ENCODE measurements around the gene SLC6A8. TPM values are rescaled to one million over a fixed set of nuclear protein-coding genes. Genes with fewer than 3 reads are reported as not detected.

The SLC6A8 gene
- total RNA-seq, 1 experiment from 2014 or later, result 27.4 TPM

GRCh38 chrX:153644356-153645125, 43.2 kb upstream of the SLC6A8 start:
- DNase-seq, result no peak
- Mint-ChIP-seq H3K27ac (ENCODE audit: unreplicated experiment) (no peak overlapping the region), H3K4me1 (ENCODE audit: low read depth, unreplicated experiment) (peaks cover 7% of the 10 kb centered on the region), H3K9me3 (ENCODE audit: low read depth, unreplicated experiment) (no peaks in the 10 kb centered on the region), H3K27me3 (ENCODE audit: unreplicated experiment) (peaks cover 73% of the 10 kb centered on the region), H3K4me3 (ENCODE audit: low read depth, unreplicated experiment) (no peak overlapping the region), H3K36me3 (ENCODE audit: insufficient read depth, unreplicated experiment) (peaks cover 6% of the 10 kb centered on the region)
- no TSS peak for BruUV-seq (replicated peaks)
- TF ChIP-seq CTCF (IDR thresholded peaks at IDR 0.05; ENCODE audit: unreplicated experiment), result peak; percentile 10
- CTCF ChIA-PET, result interaction anchor here (0.6 to 1.4 kb wide), 2 partner anchors 8 to 24 kb away, joined by 3 to 5 read pairs; no protein-coding TSS in a partner anchor
- intact Hi-C loops (cut with micrococcal nuclease; ENCODE audit: unreplicated experiment), result no loop called here

GRCh38 chrX:153645151-153645550, 42.6 kb upstream of the SLC6A8 start:
- no peak for TF ChIP-seq CTCF (IDR thresholded peaks at IDR 0.05; ENCODE audit: unreplicated experiment)
- Mint-ChIP-seq H3K4me3 (ENCODE audit: low read depth, unreplicated experiment) (no peak overlapping the region), H3K27ac (ENCODE audit: unreplicated experiment) (no peak overlapping the region), H3K36me3 (ENCODE audit: insufficient read depth, unreplicated experiment) (peaks cover 6% of the 10 kb centered on the region), H3K9me3 (ENCODE audit: low read depth, unreplicated experiment) (no peaks in the 10 kb centered on the region), H3K4me1 (ENCODE audit: low read depth, unreplicated experiment) (peaks cover 7% of the 10 kb centered on the region), H3K27me3 (ENCODE audit: unreplicated experiment) (peaks cover 67% of the 10 kb centered on the region)
- no peak for DNase-seq
- CTCF ChIA-PET, result interaction anchor here (1.4 kb wide), 1 partner anchor 9 kb away, joined by 5 read pairs; no protein-coding TSS in a partner anchor
- intact Hi-C loops (cut with micrococcal nuclease; ENCODE audit: unreplicated experiment), result no loop called here
- BruUV-seq (replicated peaks), result no TSS peak

GRCh38 chrX:153645921-153646488, 41.7 kb upstream of the SLC6A8 start:
- CTCF ChIA-PET, result interaction anchor here (1.6 kb wide), 1 partner anchor 22 kb away, joined by 6 read pairs; no protein-coding TSS in a partner anchor
- no peak for DNase-seq
- Mint-ChIP-seq H3K4me1 (ENCODE audit: low read depth, unreplicated experiment) (peaks cover 7% of the 10 kb centered on the region), H3K9me3 (ENCODE audit: low read depth, unreplicated experiment) (no peaks in the 10 kb centered on the region), H3K27ac (ENCODE audit: unreplicated experiment) (no peak overlapping the region), H3K27me3 (ENCODE audit: unreplicated experiment) (peaks cover 59% of the 10 kb centered on the region), H3K36me3 (ENCODE audit: insufficient read depth, unreplicated experiment) (peaks cover 6% of the 10 kb centered on the region), H3K4me3 (ENCODE audit: low read depth, unreplicated experiment) (no peak overlapping the region)
- intact Hi-C loops (cut with micrococcal nuclease; ENCODE audit: unreplicated experiment), result no loop called here
- TF ChIP-seq CTCF (IDR thresholded peaks at IDR 0.05; ENCODE audit: unreplicated experiment), result no peak
- BruUV-seq (replicated peaks), result no TSS peak

GRCh38 chrX:153646620-153647373, 40.9 kb upstream of the SLC6A8 start, which contains the start of gene DUSP9:
Gene DUSP9, plus strand, starts transcription at chrX:153647203. Its CDS starts 751 bp downstream, at chrX:153647954.
- H3K27me3 Mint-ChIP-seq (ENCODE audit: unreplicated experiment), result peaks cover 58% of the 10 kb centered on the region
- H3K4me1 Mint-ChIP-seq (ENCODE audit: low read depth, unreplicated experiment), result peaks cover 7% of the 10 kb centered on the region
- BruUV-seq (replicated peaks), result no TSS peak
- DNase-seq, result peak; percentile 32
- no peak within 1 kb of the TSS for H3K4me3 Mint-ChIP-seq (ENCODE audit: low read depth, unreplicated experiment)
- H3K36me3 Mint-ChIP-seq (ENCODE audit: insufficient read depth, unreplicated experiment), result peaks cover 6% of the 10 kb centered on the region
- no peaks in the 10 kb centered on the region for H3K9me3 Mint-ChIP-seq (ENCODE audit: low read depth, unreplicated experiment)
- intact Hi-C loops (cut with micrococcal nuclease; ENCODE audit: unreplicated experiment), result no loop called here
- CTCF ChIA-PET, result interaction anchor here (0.5 to 1.6 kb wide), 2 partner anchors 21 kb away, joined by 3 to 6 read pairs; no protein-coding TSS in a partner anchor
- no peak within 1 kb of the TSS for H3K27ac Mint-ChIP-seq (ENCODE audit: unreplicated experiment)
- no peak for TF ChIP-seq CTCF (IDR thresholded peaks at IDR 0.05; ENCODE audit: unreplicated experiment)

Data from Calu3 (cell line).